IMR-90 (cell line): Measurements from ENCODE around the gene KDM5B. TPM values are rescaled to one million over a fixed set of nuclear protein-coding genes. Genes with fewer than 3 reads are reported as not detected.

Source experiments
- ATAC-seq: fragments of 200-7000 bp; cut with Tn5 transposase; 2 replicates; pipeline ENCODE4 v1.9.1; 2020; ENCODE audit warnings: low read depth, mild to moderate bottlenecking, moderate library complexity
- BruUV-seq: library from RNA; stranded (reverse); fragments of 400-500 nt; replicated peaks from 2 replicates; lab custom pipeline; 2021; lab: Mats Ljungman, UMichigan
- CTCF ChIA-PET: fragments of 300-600 bp; formaldehyde crosslinking; extraction: SDS; loops from one replicate; lab custom pipeline; 2021; ENCODE audit warnings: antibody characterized with exemption; lab: Yijun Ruan, JAX
- POLR2A ChIA-PET: fragments of 300-600 bp; sonication (Branson Sonifier 250); formaldehyde crosslinking; loops from one replicate; lab custom pipeline; 2022; ENCODE audit warnings: antibody characterized with exemption; ENCODE audit not compliant: unreplicated experiment; lab: Charles Lee
- DNase-seq: peaks from one replicate; pipeline ENCODE4 v3.0.0; 2013
- H2AFZ ChIP-seq: replicated peaks from 2 replicates; pipeline ENCODE3; 2013; ENCODE audit warnings: low read length, mild to moderate bottlenecking; ENCODE audit not compliant: poor library complexity
- H2AK5ac ChIP-seq: 2 replicates; pipeline ENCODE4 v1.6.1; 2013; ENCODE audit warnings: low read depth, low read length, inconsistent platforms
- H2AK9ac ChIP-seq: replicated peaks from 2 replicates; pipeline ENCODE3; 2013; ENCODE audit warnings: mild to moderate bottlenecking, low read depth, low read length, moderate library complexity; ENCODE audit not compliant: poor library complexity
- H2BK120ac ChIP-seq: 2 replicates; pipeline ENCODE4 v1.6.1; 2013; ENCODE audit warnings: low read depth, low read length, inconsistent platforms
- H2BK15ac ChIP-seq: 3 replicates; pipeline ENCODE4 v1.6.1; 2013; ENCODE audit warnings: low read depth, low read length, inconsistent platforms
- H2BK20ac ChIP-seq: 2 replicates; pipeline ENCODE4 v1.6.1; 2013; ENCODE audit warnings: low read depth, mild to moderate bottlenecking, inconsistent platforms, low read length, moderate library complexity
- H2BK5ac ChIP-seq: 2 replicates; pipeline ENCODE4 v1.6.1; 2013; ENCODE audit warnings: mild to moderate bottlenecking, low read depth, low read length, inconsistent platforms; ENCODE audit not compliant: poor library complexity, severe bottlenecking
- H3K14ac ChIP-seq: replicated peaks from 2 replicates; pipeline ENCODE4 v1.6.1; 2013; ENCODE audit warnings: low read depth, low read length, inconsistent platforms
- H3K18ac ChIP-seq: 2 replicates; pipeline ENCODE4 v1.6.1; 2013; ENCODE audit warnings: low read depth, low read length, control low read depth
- H3K23ac ChIP-seq: 2 replicates; pipeline ENCODE4 v1.6.1; 2013; ENCODE audit warnings: low read depth, low read length, inconsistent platforms
- H3K27ac ChIP-seq: 2 replicates; pipeline ENCODE4 v1.5.1; 2013; ENCODE audit warnings: mild to moderate bottlenecking, control low read depth, low read length; ENCODE audit not compliant: insufficient read depth
- H3K27me3 ChIP-seq: 2 replicates; pipeline ENCODE4 v1.6.1; 2013; ENCODE audit warnings: low read length; ENCODE audit not compliant: control insufficient read depth, insufficient read depth
- H3K36me3 ChIP-seq: 2 replicates; pipeline ENCODE4 v1.6.1; 2013; ENCODE audit warnings: low read length, mixed read lengths; ENCODE audit not compliant: control insufficient read depth, insufficient read depth
- H3K4ac ChIP-seq: 2 replicates; pipeline ENCODE4 v1.6.1; 2013; ENCODE audit warnings: low read depth, low read length, inconsistent platforms
- H3K4me1 ChIP-seq: 2 replicates; pipeline ENCODE4 v1.6.1; 2013; ENCODE audit warnings: low read length, mixed read lengths; ENCODE audit not compliant: control insufficient read depth, insufficient read depth
- H3K4me2 ChIP-seq: 2 replicates; pipeline ENCODE4 v1.6.1; 2013; ENCODE audit warnings: low read depth, mild to moderate bottlenecking, control low read depth, low read length, moderate library complexity
- H3K4me3 ChIP-seq: 2 replicates; pipeline ENCODE4 v1.5.1; 2013; ENCODE audit warnings: low read depth, mild to moderate bottlenecking, control low read depth, low read length, moderate library complexity; ENCODE audit not compliant: insufficient read depth
- H3K56ac ChIP-seq: 2 replicates; pipeline ENCODE4 v1.6.1; 2013; ENCODE audit warnings: low read length, inconsistent platforms; ENCODE audit not compliant: insufficient read depth; ENCODE audit errors: extremely low read depth
- H3K79me1 ChIP-seq, 2 experiments: 2 replicates each; pipeline ENCODE4 v1.6.1; 2013; ENCODE audit warnings: low read length in 2 of 2, inconsistent platforms in 1 of 2, low read depth in 1 of 2
- H3K9ac ChIP-seq: 2 replicates; pipeline ENCODE4 v1.6.1; 2013; ENCODE audit warnings: low read depth, low read length, control low read depth
- H3K9me1 ChIP-seq: 2 replicates; pipeline ENCODE4 v1.6.1; 2013; ENCODE audit warnings: low read length, inconsistent platforms; ENCODE audit not compliant: insufficient read depth
- H3K9me3 ChIP-seq: 2 replicates; pipeline ENCODE4 v1.6.1; 2013; ENCODE audit warnings: low read length; ENCODE audit not compliant: control insufficient read depth, insufficient read depth
- H4K20me1 ChIP-seq: 2 replicates; pipeline ENCODE4 v1.6.1; 2013; ENCODE audit warnings: low read length, inconsistent platforms; ENCODE audit not compliant: insufficient read depth
- H4K5ac ChIP-seq: 2 replicates; pipeline ENCODE4 v1.6.1; 2013; ENCODE audit warnings: mild to moderate bottlenecking, low read depth, low read length, control low read depth
- H4K8ac ChIP-seq, 2 experiments: 2 replicates each; pipeline ENCODE4 v1.6.1; 2013; ENCODE audit warnings: low read depth in 2 of 2, low read length in 2 of 2, control low read depth in 1 of 2, inconsistent platforms in 1 of 2
- H4K91ac ChIP-seq: 2 replicates; pipeline ENCODE4 v1.6.1; 2013; ENCODE audit warnings: low read depth, low read length, inconsistent platforms; ENCODE audit not compliant: insufficient read depth
- BHLHE40 ChIP-seq: fragments of 150-350 bp; IDR thresholded peaks from 2 replicates; pipeline ENCODE4 v1.6.1; 2016; ENCODE audit warnings: mild to moderate bottlenecking, low read depth, low read length
- CEBPB ChIP-seq: IDR thresholded peaks from 2 replicates; pipeline ENCODE4 v1.6.1; 2012; ENCODE audit warnings: low read depth, low read length, improper control_type of control experiment
- CHD1 ChIP-seq: IDR thresholded peaks from 2 replicates; pipeline ENCODE4 v1.6.1; 2012; ENCODE audit warnings: low read depth, low read length, improper control_type of control experiment
- NFE2L2 ChIP-seq: fragments of 150-350 bp; IDR thresholded peaks from 2 replicates; pipeline ENCODE4 v1.6.1; 2016; ENCODE audit warnings: low read depth, mild to moderate bottlenecking, low read length
- POLR2A ChIP-seq: IDR thresholded peaks from 2 replicates; pipeline ENCODE4 v1.6.1; 2012; ENCODE audit warnings: mild to moderate bottlenecking, low read depth, low read length
- RFX5 ChIP-seq: IDR thresholded peaks from 2 replicates; pipeline ENCODE4 v1.8.0; 2012; ENCODE audit warnings: low read depth, mild to moderate bottlenecking, low read length, moderate library complexity
- SMC3 ChIP-seq: fragments of 150-350 bp; IDR thresholded peaks from 2 replicates; pipeline ENCODE4 v1.6.1; 2016; ENCODE audit warnings: low read depth, mild to moderate bottlenecking, antibody characterized with exemption, low read length, moderate library complexity
- WGBS, 2 experiments: methylation state at CpG; one replicate each; pipeline versions ENCODE4 v1.1.5 to v1.1.7; 2013; ENCODE audit warnings: missing lambda C conversion rate in 2 of 2; ENCODE audit not compliant: insufficient read length in 1 of 2; ENCODE audit errors: extremely low coverage in 2 of 2; 5-methylcytosine and 5-hydroxymethylcytosine counted together
- dilution Hi-C: fragments of 300-500 bp; cut with HindIII; formaldehyde crosslinking; loops from one replicate; pipeline ENCODE4 v1.14.3; 2018; ENCODE audit warnings: low sequenced_read_pairs; ENCODE audit not compliant: unreplicated experiment
- in situ Hi-C: fragments of 300-500 bp; cut with MboI; formaldehyde crosslinking; loops from 3 replicates; pipeline ENCODE4 v1.14.3; 2019; ENCODE audit warnings: low sequenced_read_pairs, inconsistent platforms, mixed read lengths
- intact Hi-C: fragments of 100-400 bp; cut with micrococcal nuclease; formaldehyde crosslinking; loops from 2 replicates; pipeline ENCODE4 v1.10.0; 2022
- polyA plus RNA-seq, 3 experiments: library from polyadenylated mRNA; depleted of rRNA; stranded (reverse); fragments of >200 nt; gene quantifications; 2 replicates each; pipeline ENCODE4 v1.2.3, GENCODE V29; 2012; ENCODE audit warnings: low replicate concordance in 1 of 3
- total RNA-seq: library from RNA; depleted of rRNA; stranded (reverse); fragments of >200 nt; gene quantifications from 2 replicates; pipeline ENCODE4 v1.2.3, GENCODE V29; 2012
- TF ChIP-seq, protein P1 (sequence below): conservative IDR thresholded peaks from 2 replicates; pipeline ENCODE4 v1.5.1; 2012; ENCODE audit warnings: mild to moderate bottlenecking, low read depth, low read length, improper control_type of control experiment
- TF ChIP-seq, protein P2 (sequence below): fragments of 150-350 bp; IDR thresholded peaks from 2 replicates; pipeline ENCODE4 v1.6.1; 2016; ENCODE audit warnings: low read depth, mild to moderate bottlenecking, low read length, moderate library complexity, borderline replicate concordance

The KDM5B gene
- total and polyA plus RNA-seq, 2 of the 4 experiments (the other 2 are of a cell fraction), result 28.8 to 82.1 TPM

- WGBS, 2 experiments, result 75% methylated on average over 4 of the region's 7 CpGs; no CpG with 5 or more reads in 1 of the 2 experiments
- in situ Hi-C loops, result no loop called here
Observed at GRCh38 chr1:202850593-202851362, 42.6 kb upstream of the KDM5B start.

More at GRCh38 chr1:202850593-202851362, 42.6 kb upstream of the KDM5B start:
- Histone ChIP-seq H4K91ac (no peak overlapping the region), H3K23ac (no peak overlapping the region), H3K56ac (no peak overlapping the region), H3K27me3 (peaks cover 1% of the 10 kb centered on the region), H3K9ac (no peak overlapping the region), H3K9me3 (no peaks in the 10 kb centered on the region), H4K8ac (no peak overlapping the region), H2BK15ac (no peak overlapping the region), H3K14ac (no peak overlapping the region), H3K27ac (no peak overlapping the region), H2BK20ac (no peak overlapping the region), H3K4me1 (no peaks in the 10 kb centered on the region), H4K5ac (no peak overlapping the region), H2BK120ac (no peak overlapping the region), H2AK5ac (no peak overlapping the region), H3K36me3 (no peaks in the 10 kb centered on the region), H3K18ac (no peak overlapping the region), H2AK9ac (no peak overlapping the region), H3K9me1 (0 out of 2 replicates have a peak, but pooled peaks cover 4% of the 10 kb centered on the region), H3K79me1 (no peaks in the 10 kb centered on the region), H3K4ac (no peak overlapping the region), H3K4me3 (no peak overlapping the region), H2BK5ac (no peak overlapping the region), H2AFZ (no peak overlapping the region), H3K4me2 (no peak overlapping the region), H4K20me1 (no peaks in the 10 kb centered on the region)
- ChIA-PET POLR2A (no interaction called here), CTCF (interaction anchor here (0.6 kb wide), 1 partner anchor 70 kb away, joined by 3 read pairs; no protein-coding TSS in a partner anchor)
- no TSS peak for BruUV-seq
- ATAC-seq, result no peak
- TF ChIP-seq POLR2A, result no peak
- TF ChIP-seq SMC3, result no peak
- TF ChIP-seq, protein P1, sequence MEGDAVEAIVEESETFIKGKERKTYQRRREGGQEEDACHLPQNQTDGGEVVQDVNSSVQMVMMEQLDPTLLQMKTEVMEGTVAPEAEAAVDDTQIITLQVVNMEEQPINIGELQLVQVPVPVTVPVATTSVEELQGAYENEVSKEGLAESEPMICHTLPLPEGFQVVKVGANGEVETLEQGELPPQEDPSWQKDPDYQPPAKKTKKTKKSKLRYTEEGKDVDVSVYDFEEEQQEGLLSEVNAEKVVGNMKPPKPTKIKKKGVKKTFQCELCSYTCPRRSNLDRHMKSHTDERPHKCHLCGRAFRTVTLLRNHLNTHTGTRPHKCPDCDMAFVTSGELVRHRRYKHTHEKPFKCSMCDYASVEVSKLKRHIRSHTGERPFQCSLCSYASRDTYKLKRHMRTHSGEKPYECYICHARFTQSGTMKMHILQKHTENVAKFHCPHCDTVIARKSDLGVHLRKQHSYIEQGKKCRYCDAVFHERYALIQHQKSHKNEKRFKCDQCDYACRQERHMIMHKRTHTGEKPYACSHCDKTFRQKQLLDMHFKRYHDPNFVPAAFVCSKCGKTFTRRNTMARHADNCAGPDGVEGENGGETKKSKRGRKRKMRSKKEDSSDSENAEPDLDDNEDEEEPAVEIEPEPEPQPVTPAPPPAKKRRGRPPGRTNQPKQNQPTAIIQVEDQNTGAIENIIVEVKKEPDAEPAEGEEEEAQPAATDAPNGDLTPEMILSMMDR, result no peak
- TF ChIP-seq, protein P2, sequence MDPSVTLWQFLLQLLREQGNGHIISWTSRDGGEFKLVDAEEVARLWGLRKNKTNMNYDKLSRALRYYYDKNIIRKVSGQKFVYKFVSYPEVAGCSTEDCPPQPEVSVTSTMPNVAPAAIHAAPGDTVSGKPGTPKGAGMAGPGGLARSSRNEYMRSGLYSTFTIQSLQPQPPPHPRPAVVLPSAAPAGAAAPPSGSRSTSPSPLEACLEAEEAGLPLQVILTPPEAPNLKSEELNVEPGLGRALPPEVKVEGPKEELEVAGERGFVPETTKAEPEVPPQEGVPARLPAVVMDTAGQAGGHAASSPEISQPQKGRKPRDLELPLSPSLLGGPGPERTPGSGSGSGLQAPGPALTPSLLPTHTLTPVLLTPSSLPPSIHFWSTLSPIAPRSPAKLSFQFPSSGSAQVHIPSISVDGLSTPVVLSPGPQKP, result no peak
- no peak for TF ChIP-seq NFE2L2
- no peak for TF ChIP-seq CHD1
- no peak for TF ChIP-seq BHLHE40
- no peak for TF ChIP-seq CEBPB
- no peak for TF ChIP-seq RFX5
- intact Hi-C loops (loop anchor here (5.0 kb wide), 1 partner anchor 98 kb away; no protein-coding TSS in a partner anchor), dilution Hi-C loops (no loop called here)
- no peak for DNase-seq
